OCI-LY3 (cell line): ENCODE data around the gene COX15.

Experiments used
- CTCF ChIP-seq: fragments of 200-600, 300-600 bp; sonication (generic); IDR thresholded peaks from 2 replicates; pipeline ENCODE4 v1.5.1; 2014; ENCODE audit warnings: antibody characterized with exemption, low read length, low read depth
- EZH2phosphoT487 ChIP-seq: fragments of 200-600 bp; shearing (Covaris generic); IDR thresholded peaks from 2 replicates; pipeline ENCODE4 v1.6.1; 2018; ENCODE audit warnings: antibody characterized with exemption, mixed run types, low read depth

- TF ChIP-seq CTCF (no peak), EZH2phosphoT487 (no peak)
These were observed 28.4 kb upstream of the COX15 start for GRCh38 chr10:99760321-99760720.
